Measurements from ENCODE around the gene HAT1. TPM values are rescaled to one million over a fixed set of nuclear protein-coding genes. Genes with fewer than 3 reads are reported as not detected.

HAT1 gene
- total RNA-seq, 1 donor from 2014 or later = 30.0 TPM

GRCh38 chr2:172021074-172021931 is 99.0 kb downstream of the HAT1 start:
- Histone ChIP-seq H3K4me3 (no peak overlapping the region), H3K4me1 (no peaks in the 10 kb centered on the region), H3K36me3 (no peaks in the 10 kb centered on the region), H3K9me3 (no peaks in the 10 kb centered on the region), H3K27me3 (no peaks in the 10 kb centered on the region), H3K27ac (no peak overlapping the region)
- no peak for TF ChIP-seq CTCF (IDR thresholded peaks at IDR 0.05)
- no peak for TF ChIP-seq POLR2A (IDR thresholded peaks at IDR 0.05)
- TF ChIP-seq POLR2AphosphoS5 (IDR thresholded peaks at IDR 0.05; ENCODE audit: insufficient read depth in 1 of 2, low read depth in 1 of 2) = no peak
- intact Hi-C loops (cut with DNase I) = no loop called here
- DNase-seq (ENCODE audit: extremely low spot score in 2 of 2) = no peak

GRCh38 chr2:172021955-172022354 is 99.7 kb downstream of the HAT1 start:
- intact Hi-C loops (cut with DNase I) = no loop called here

GRCh38 chr2:172031536-172031935 is 109.3 kb downstream of the HAT1 start:
- no peak for TF ChIP-seq POLR2AphosphoS5 (IDR thresholded peaks at IDR 0.05; ENCODE audit: insufficient read depth in 1 of 2, low read depth in 1 of 2)
- no peak for TF ChIP-seq CTCF (IDR thresholded peaks at IDR 0.05)
- no peak for TF ChIP-seq POLR2A (IDR thresholded peaks at IDR 0.05)
- Histone ChIP-seq H3K27ac (no peak overlapping the region), H3K4me1 (no peaks in the 10 kb centered on the region), H3K36me3 (no peaks in the 10 kb centered on the region), H3K4me3 (no peak overlapping the region), H3K27me3 (no peaks in the 10 kb centered on the region), H3K9me3 (no peaks in the 10 kb centered on the region)
- intact Hi-C loops (cut with DNase I) = no loop called here
- no peak for DNase-seq (ENCODE audit: extremely low spot score in 2 of 2)

More at GRCh38 chr2:172021955-172022354, 99.7 kb downstream of the HAT1 start:
- no peak overlapping the region for H3K4me3 ChIP-seq
- no peaks in the 10 kb centered on the region for H3K36me3 ChIP-seq
- H3K27ac ChIP-seq = no peak overlapping the region
- no peak for TF ChIP-seq CTCF (IDR thresholded peaks at IDR 0.05)
- no peaks in the 10 kb centered on the region for H3K4me1 ChIP-seq
- no peaks in the 10 kb centered on the region for H3K27me3 ChIP-seq
- no peak for DNase-seq (ENCODE audit: extremely low spot score in 2 of 2)
- H3K9me3 ChIP-seq = no peaks in the 10 kb centered on the region

Other genes starting within 250 kb of the HAT1 start
- gene DYNC1I2, start 235.0 kb upstream of the HAT1 start, total RNA-seq = 92.1 TPM
- 26.0 TPM for gene SLC25A12, start 28.2 kb upstream of the HAT1 start, total RNA-seq
- gene METAP1D, start 77.5 kb downstream of the HAT1 start, total RNA-seq = 8.8 TPM
- not detected for gene DLX1, start 163.0 kb downstream of the HAT1 start, total RNA-seq
- not detected for gene DLX2, start 180.4 kb downstream of the HAT1 start, total RNA-seq